H1 (cell line): ENCODE results near the gene GOLGA6L6. TPM values are rescaled to one million over a fixed set of nuclear protein-coding genes. Genes with fewer than 3 reads are reported as not detected.
"Not testable (repeated sequence)": the region's sequence is repeated elsewhere in the genome, so short reads cannot be mapped to it uniquely, and the experiment has no call there.

Experiments
- CTCF ChIA-PET: fragments of 300-600 bp; sonication (Branson Sonifier 250); formaldehyde crosslinking; loops from one replicate; lab custom pipeline; 2021; ENCODE audit not compliant: partially characterized antibody; lab: Charles Lee
- POLR2A ChIA-PET: fragments of 300-600 bp; sonication (Branson Sonifier 250); formaldehyde crosslinking; loops from one replicate; lab custom pipeline; 2021; ENCODE audit warnings: inconsistent platforms; ENCODE audit not compliant: partially characterized antibody; lab: Charles Lee
- DNase-seq, 2 experiments: peaks; one replicate each; pipeline versions ENCODE4 v3.0.0 to v3.0.0-alpha.2; 2010 to 2022; ENCODE audit warnings: low spot score in 2 of 2, low read depth in 1 of 2, mixed read lengths in 1 of 2
- FAIRE-seq: peaks from 2 replicates; lab custom pipeline; 2011; peaks lifted over from hg19 to GRCh38; lab: Jason Lieb, UNC
- H2AFZ ChIP-seq: 2 replicates; pipeline ENCODE4 v1.8.1; 2012; ENCODE audit warnings: low read length, inconsistent platforms
- H2AK5ac ChIP-seq: 2 replicates; pipeline ENCODE4 v1.6.1; 2013; ENCODE audit warnings: low read depth, low read length
- H2BK120ac ChIP-seq: replicated peaks from 2 replicates; pipeline ENCODE3; 2013; ENCODE audit warnings: low read depth, low read length, inconsistent platforms
- H2BK12ac ChIP-seq: 2 replicates; pipeline ENCODE4 v1.6.1; 2013; ENCODE audit warnings: low read depth, low read length
- H2BK15ac ChIP-seq: 2 replicates; pipeline ENCODE4 v1.6.1; 2013; ENCODE audit warnings: low read length
- H2BK20ac ChIP-seq: 2 replicates; pipeline ENCODE4 v1.6.1; 2013; ENCODE audit warnings: low read length
- H2BK5ac ChIP-seq: 2 replicates; pipeline ENCODE4 v1.6.1; 2013; ENCODE audit warnings: low read depth, low read length
- H3K14ac ChIP-seq: 2 replicates; pipeline ENCODE4 v1.6.1; 2013; ENCODE audit warnings: inconsistent platforms; ENCODE audit not compliant: insufficient read length
- H3K18ac ChIP-seq: 2 replicates; pipeline ENCODE4 v1.6.1; 2013; ENCODE audit warnings: low read length; ENCODE audit errors: extremely low read depth
- H3K23ac ChIP-seq: 2 replicates; pipeline ENCODE4 v1.6.1; 2013; ENCODE audit warnings: inconsistent platforms; ENCODE audit not compliant: insufficient read length
- H3K23me2 ChIP-seq: 2 replicates; pipeline ENCODE4 v1.6.1; 2013; ENCODE audit warnings: low read depth, low read length
- H3K27ac ChIP-seq: 2 replicates; pipeline ENCODE4 v1.6.1; 2011; ENCODE audit warnings: low read depth, low read length, inconsistent platforms
- H3K27me3 ChIP-seq, 4 experiments: replicated peaks in 1 of 4; 1 replicate in 1 of 4; 2 replicates in 3 of 4; pipeline versions ENCODE4 v1.6.1 to v1.8.1; 2011 to 2013; ENCODE audit warnings: low read length in 3 of 4, mild to moderate bottlenecking in 3 of 4, inconsistent platforms in 2 of 4, mixed read lengths in 2 of 4, moderate library complexity in 1 of 4; ENCODE audit not compliant: control insufficient read depth in 3 of 4, insufficient read depth in 3 of 4; ENCODE audit errors: extremely low read depth in 1 of 4
- H3K36me3 ChIP-seq, 4 experiments: 2 replicates each; pipeline versions ENCODE4 v1.6.1 to v1.8.1; 2011 to 2013; ENCODE audit warnings: mild to moderate bottlenecking in 4 of 4, low read length in 3 of 4, moderate library complexity in 2 of 4, control low read depth in 1 of 4, inconsistent platforms in 1 of 4; ENCODE audit not compliant: insufficient read depth in 4 of 4, control insufficient read depth in 2 of 4
- H3K4ac ChIP-seq: replicated peaks from 2 replicates; pipeline ENCODE3; 2013; ENCODE audit warnings: low read length, low read depth, mixed read lengths, inconsistent platforms; ENCODE audit not compliant: insufficient read length
- H3K4me1 ChIP-seq, 4 experiments: replicated peaks in 1 of 4; 1 replicate in 1 of 4; 2 replicates in 3 of 4; pipeline versions ENCODE4 v1.6.1 to v1.8.1; 2011 to 2013; ENCODE audit warnings: low read length in 3 of 4, inconsistent platforms in 2 of 4, mixed read lengths in 1 of 4; ENCODE audit not compliant: insufficient read depth in 4 of 4, control insufficient read depth in 3 of 4
- H3K4me2 ChIP-seq, 2 experiments: 2 replicates each; pipeline versions ENCODE4 v1.6.1 to v1.8.1; 2011 to 2013; ENCODE audit warnings: low read depth in 2 of 2, low read length in 2 of 2, control low read depth in 1 of 2, inconsistent platforms in 1 of 2, mild to moderate bottlenecking in 1 of 2; ENCODE audit not compliant: insufficient read depth in 1 of 2
- H3K4me3 ChIP-seq, 4 experiments: fragments of 200-600, 300-600 bp in 1 of 4; sonication (generic), shearing (Covaris generic), sonication (Bioruptor Twin) in 1 of 4; 2 replicates each; pipeline versions ENCODE4 v1.5.1 to v1.8.1; 2011 to 2016; ENCODE audit warnings: low read length in 4 of 4, low read depth in 3 of 4, control low read depth in 2 of 4, inconsistent platforms in 2 of 4, mild to moderate bottlenecking in 2 of 4, mixed read lengths in 1 of 4, moderate library complexity in 1 of 4; ENCODE audit not compliant: insufficient read depth in 2 of 4; ENCODE audit errors: extremely low read depth in 1 of 4
- H3K56ac ChIP-seq: replicated peaks from 2 replicates; pipeline ENCODE3; 2013; ENCODE audit warnings: low read depth, mild to moderate bottlenecking, mixed read lengths, low read length, inconsistent platforms; ENCODE audit not compliant: insufficient read length
- H3K79me1 ChIP-seq: 2 replicates; pipeline ENCODE4 v1.6.1; 2013; ENCODE audit warnings: low read depth, low read length, control low read depth
- H3K79me2 ChIP-seq, 2 experiments: 2 replicates each; pipeline versions ENCODE4 v1.6.1 to v1.8.1; 2012 to 2013; ENCODE audit warnings: low read length in 2 of 2, mild to moderate bottlenecking in 2 of 2, inconsistent platforms in 1 of 2; ENCODE audit not compliant: insufficient read depth in 2 of 2, control insufficient read depth in 1 of 2
- H3K9ac ChIP-seq, 4 experiments: replicated peaks in 1 of 4; 1 replicate in 1 of 4; 2 replicates in 3 of 4; pipeline versions ENCODE4 v1.6.1 to v1.8.1; 2011 to 2013; ENCODE audit warnings: low read depth in 3 of 4, low read length in 3 of 4, control low read depth in 2 of 4, mild to moderate bottlenecking in 2 of 4, moderate library complexity in 2 of 4, inconsistent platforms in 1 of 4; ENCODE audit errors: extremely low read depth in 1 of 4
- H3K9me3 ChIP-seq, 2 experiments: 2 replicates each; pipeline versions ENCODE4 v1.6.1 to v1.8.1; 2012 to 2013; ENCODE audit warnings: mild to moderate bottlenecking in 2 of 2, moderate library complexity in 2 of 2, control low read depth in 1 of 2, inconsistent platforms in 1 of 2, low read depth in 1 of 2, low read length in 1 of 2, mixed read lengths in 1 of 2; ENCODE audit not compliant: insufficient read depth in 2 of 2
- H4K20me1 ChIP-seq, 2 experiments: replicated peaks in 1 of 2; 2 replicates each; pipeline versions ENCODE3 to v1.8.1; 2011 to 2013; ENCODE audit warnings: inconsistent platforms in 2 of 2, low read length in 2 of 2, mild to moderate bottlenecking in 1 of 2; ENCODE audit not compliant: insufficient read depth in 2 of 2, control insufficient read depth in 1 of 2
- H4K5ac ChIP-seq: 2 replicates; pipeline ENCODE4 v1.6.1; 2013; ENCODE audit warnings: low read length, low read depth, mixed read lengths, inconsistent platforms; ENCODE audit not compliant: insufficient read length
- H4K8ac ChIP-seq: 2 replicates; pipeline ENCODE4 v1.8.0; 2013; ENCODE audit warnings: mild to moderate bottlenecking, moderate library complexity, low read length, inconsistent platforms; ENCODE audit not compliant: insufficient read depth; ENCODE audit errors: extremely low read depth
- H4K91ac ChIP-seq: replicated peaks from 2 replicates; pipeline ENCODE3; 2013; ENCODE audit warnings: low read length, mixed read lengths, inconsistent platforms; ENCODE audit not compliant: insufficient read length
- WGBS, 2 experiments: shearing (Covaris generic) in 1 of 2; methylation state at CpG; one replicate each; pipeline versions ENCODE4 v1.1.6 to v1.1.7; 2013 to 2015; ENCODE audit warnings: low lambda C conversion rate in 2 of 2, mixed read lengths in 2 of 2, inconsistent platforms in 1 of 2, low coverage in 1 of 2, missing lambda C conversion rate in 1 of 2; ENCODE audit not compliant: insufficient replicate concordance in 2 of 2, insufficient coverage in 1 of 2, insufficient read length in 1 of 2; ENCODE audit errors: extremely low coverage in 1 of 2, missing lambda C conversion rate in 1 of 2; 5-methylcytosine and 5-hydroxymethylcytosine counted together
- polyA plus RNA-seq, 7 experiments: library from polyadenylated mRNA; depleted of rRNA in 3 of 7; stranded (reverse) in 5 of 7; unstranded in 2 of 7; fragments of >200 nt in 5 of 7; fragments of 200-250 nt in 2 of 7; gene quantifications; 1 replicate in 5 of 7; 2 replicates in 1 of 7; 4 replicates in 1 of 7; pipeline versions ENCODE4 v1.2.1 to v1.2.3, GENCODE V29; 2011 to 2013; ENCODE audit warnings: missing spikeins in 2 of 7, mixed read lengths in 2 of 7
- total RNA-seq: library from RNA; stranded (reverse); fragmentation: NEBNext Ultra II Directional; extraction: Animal tissue kit (Norgen Biotek cat#: 25700); gene quantifications from 2 replicates; pipeline ENCODE4 v1.2.1, GENCODE V29; 2021

The GOLGA6L6 gene
- total and polyA plus RNA-seq, 2 of the 8 experiments (the other 6 are each of a cell fraction or from before 2014, with no cell fraction given): not detected

- H3K18ac ChIP-seq, H3K56ac ChIP-seq, H4K91ac ChIP-seq, H4K20me1 ChIP-seq, H3K4me1 ChIP-seq, H2BK12ac ChIP-seq, POLR2A ChIA-PET, FAIRE-seq, H4K8ac ChIP-seq, H3K23ac ChIP-seq, H2BK15ac ChIP-seq, H3K23me2 ChIP-seq, H3K4me2 ChIP-seq, DNase-seq, H3K79me2 ChIP-seq, H3K9ac ChIP-seq, CTCF ChIA-PET, H2BK5ac ChIP-seq, H3K79me1 ChIP-seq, H3K36me3 ChIP-seq, H4K5ac ChIP-seq, H2AFZ ChIP-seq, H2BK20ac ChIP-seq, H3K27me3 ChIP-seq, H2BK120ac ChIP-seq, H3K14ac ChIP-seq, H3K4ac ChIP-seq, H3K27ac ChIP-seq, H2AK5ac ChIP-seq, H3K4me3 ChIP-seq, H3K9me3 ChIP-seq: not testable (repeated sequence)
- whole genome bisulfite sequencing, 2 experiments: no CpG with 5 or more reads among the region's 3 CpGs
Measured at GRCh38 chr15:20502839-20503238, 38.8 kb downstream of the GOLGA6L6 start.

GRCh38 chr15:20501512-20502222 lies 39.9 kb downstream of the GOLGA6L6 start:
- H4K5ac ChIP-seq, H2AFZ ChIP-seq, FAIRE-seq, H3K4me3 ChIP-seq, H3K23ac ChIP-seq, DNase-seq, H3K23me2 ChIP-seq, H4K8ac ChIP-seq, H3K4me1 ChIP-seq, H2BK5ac ChIP-seq, H2BK20ac ChIP-seq, H2BK12ac ChIP-seq, H3K56ac ChIP-seq, H3K27ac ChIP-seq, H3K9me3 ChIP-seq, H3K27me3 ChIP-seq, H3K36me3 ChIP-seq, H3K9ac ChIP-seq, H3K14ac ChIP-seq, H3K79me2 ChIP-seq, H3K79me1 ChIP-seq, H2AK5ac ChIP-seq, H3K18ac ChIP-seq, H3K4ac ChIP-seq, POLR2A ChIA-PET, H2BK120ac ChIP-seq, H2BK15ac ChIP-seq, H3K4me2 ChIP-seq, H4K91ac ChIP-seq, CTCF ChIA-PET, H4K20me1 ChIP-seq: not testable (repeated sequence)
- no CpG with 5 or more reads among the region's 5 CpGs for WGBS, 2 experiments
